HuH-7 (cell line): ENCODE measurements around the gene SLC48A1.
A peak's percentile ranks its signal among the peaks of the same experiment; 100 is the strongest.

ENCODE experiments used
- DNase-seq: peaks from one replicate; pipeline ENCODE4 v3.0.0; 2011; ENCODE audit warnings: low spot score

The SLC48A1 gene

GRCh38 chr12:47758834-47759690, 14.0 kb upstream of the SLC48A1 start, which contains the start of gene RAPGEF3:
Gene RAPGEF3, minus strand, starts transcription at chr12:47758880. Its CDS starts 324 bp downstream, at chr12:47758556.
- DNase-seq: peak; percentile 93

GRCh38 chr12:47762850-47763465, 10.1 kb upstream of the SLC48A1 start:
- no peak for DNase-seq

- no peak for DNase-seq
These were observed 9.3 kb upstream of the SLC48A1 start for GRCh38 chr12:47763481-47764346.

GRCh38 chr12:47766502-47767215, 6.4 kb upstream of the SLC48A1 start:
- DNase-seq: no peak

DNA sequence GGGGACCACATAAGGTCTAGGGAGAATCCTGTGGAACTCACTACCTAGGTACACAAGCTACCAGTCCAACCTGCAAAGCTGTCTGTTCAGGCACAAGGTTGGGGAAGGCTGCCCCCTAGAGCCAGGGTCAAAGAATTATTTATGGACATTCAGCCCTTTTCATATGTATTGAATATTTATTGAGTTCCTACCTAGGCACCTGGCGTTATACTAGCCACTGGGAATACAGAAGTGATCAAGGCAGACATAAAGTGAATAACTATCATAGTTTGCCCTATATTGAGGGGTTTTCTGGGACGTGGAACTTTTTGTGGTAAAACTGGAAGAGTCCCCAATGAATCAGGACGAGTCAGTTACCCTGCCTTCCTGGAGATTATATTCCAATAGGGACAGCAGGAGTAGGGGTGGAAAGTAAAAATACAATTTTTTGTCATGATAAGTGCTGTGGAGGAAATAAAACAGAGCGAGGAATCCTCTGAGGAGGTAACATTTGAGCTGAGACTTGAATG, 5.8 kb upstream of the SLC48A1 start:
- DNase-seq: peak; percentile 78

DNA sequence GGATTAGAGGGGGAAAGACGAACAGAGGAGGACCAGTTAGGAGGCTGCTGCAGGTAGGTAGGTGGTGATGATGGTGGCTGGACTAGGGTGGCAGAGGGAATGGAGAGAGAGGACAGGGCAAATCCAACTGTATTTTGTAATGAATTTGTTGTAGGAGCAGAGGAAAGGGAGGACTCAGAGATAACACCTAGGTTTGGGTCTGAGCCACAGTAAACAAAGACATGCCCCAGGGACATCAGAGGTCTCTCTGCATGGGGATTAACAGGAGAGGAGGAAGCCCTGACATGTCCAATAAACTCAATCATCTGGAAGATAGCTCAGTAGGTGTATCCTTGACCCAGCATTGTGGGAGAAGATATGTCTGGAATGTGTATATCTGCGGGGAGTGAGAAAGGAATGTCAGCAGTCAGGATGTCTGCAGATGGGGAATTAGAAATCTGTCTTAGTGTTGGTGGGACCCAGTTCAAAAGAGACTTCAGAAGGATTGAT, 4.7 kb upstream of the SLC48A1 start:
- DNase-seq: peak; percentile 56

DNA sequence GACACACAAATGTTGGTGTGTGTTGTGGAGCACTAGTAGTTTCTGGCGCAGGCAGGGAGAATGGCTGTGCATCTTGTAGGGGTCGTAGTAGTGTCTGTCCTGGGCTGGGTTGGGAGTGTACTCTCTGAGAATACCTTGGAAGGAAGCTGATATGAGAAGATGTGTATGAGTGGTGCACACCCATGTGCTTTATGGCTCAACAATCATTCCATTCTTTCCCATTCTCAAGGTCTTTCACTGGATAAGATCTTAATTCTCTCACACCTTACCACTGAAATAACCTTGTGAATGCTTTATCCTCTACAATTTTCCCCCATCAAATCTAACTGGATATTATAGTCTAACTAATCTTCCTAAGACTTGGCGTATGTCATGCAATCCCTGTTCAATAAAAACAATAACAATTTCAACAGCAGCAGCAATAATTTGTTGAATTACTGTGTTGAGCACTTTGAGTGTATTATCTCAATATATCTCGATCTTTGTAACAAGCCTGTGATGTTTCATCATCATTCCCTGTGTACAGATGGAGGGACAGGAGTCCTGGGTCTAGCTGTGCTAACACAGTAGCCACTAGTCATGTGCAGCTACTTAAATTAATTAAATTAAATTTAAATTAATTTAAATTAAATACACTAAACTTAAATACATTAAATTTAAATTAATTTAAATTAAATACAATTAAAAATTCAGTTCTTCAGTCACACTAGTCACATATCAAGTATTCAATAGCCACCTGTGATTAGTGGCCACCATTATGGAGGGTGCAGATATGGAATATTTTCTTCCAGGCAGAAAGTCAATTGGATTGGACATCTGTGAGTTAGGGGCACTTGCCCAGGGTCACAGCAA, 3.6 kb upstream of the SLC48A1 start:
- no peak for DNase-seq

DNA sequence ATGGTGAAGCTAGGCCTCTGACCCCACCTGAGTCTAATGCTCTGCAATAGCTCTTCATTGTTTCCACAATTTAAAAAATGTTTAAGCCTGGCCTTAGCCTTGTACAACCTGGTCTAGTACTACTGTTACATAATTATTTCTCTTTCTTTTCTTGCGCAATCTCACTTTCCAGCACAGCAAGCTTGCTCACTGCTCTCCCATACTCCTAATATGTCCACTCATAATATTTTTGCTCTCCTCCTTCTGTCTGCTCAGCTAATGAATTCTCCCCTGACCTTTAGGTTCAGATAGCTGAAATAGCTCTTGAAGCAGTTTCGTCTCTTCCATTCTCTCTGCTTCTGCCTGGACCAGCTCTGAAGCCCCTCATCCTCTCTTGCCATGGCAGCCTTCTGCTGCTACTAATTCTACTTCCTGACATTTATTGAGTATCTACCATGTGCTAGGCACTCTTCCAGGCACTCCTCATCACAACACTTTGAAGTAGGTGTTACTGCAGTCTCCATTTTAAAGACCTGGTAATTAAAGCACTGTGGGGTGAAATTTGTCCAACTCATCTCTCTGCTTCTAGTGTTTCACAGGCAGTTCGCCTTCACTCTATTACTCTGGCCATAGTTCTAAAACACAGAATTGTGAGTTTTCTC, 2.8 kb upstream of the SLC48A1 start:
- peak; percentile 57 for DNase-seq

DNA sequence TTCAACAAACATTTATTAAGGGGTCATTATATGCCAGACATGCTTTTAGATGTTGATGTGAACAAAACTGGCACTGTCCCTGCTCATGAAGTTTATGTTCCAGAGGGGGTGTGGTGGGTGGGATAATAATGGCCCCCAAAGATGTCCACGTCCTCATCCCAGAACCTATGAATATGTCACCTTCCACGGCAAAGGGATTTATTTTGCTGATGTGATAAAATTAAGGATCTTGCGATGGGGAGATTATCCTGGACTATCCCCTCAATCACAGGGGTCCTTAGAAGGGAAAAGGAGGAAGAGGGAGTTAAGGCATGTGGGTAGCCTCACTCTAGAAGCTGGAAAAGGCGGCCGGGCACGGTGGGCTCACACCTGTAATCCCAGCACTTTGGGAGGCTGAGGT, 1.7 kb upstream of the SLC48A1 start:
- DNase-seq: no peak

GRCh38 chr12:47772094-47772660, 861 bp upstream of the SLC48A1 start:
- no peak for DNase-seq

DNA sequence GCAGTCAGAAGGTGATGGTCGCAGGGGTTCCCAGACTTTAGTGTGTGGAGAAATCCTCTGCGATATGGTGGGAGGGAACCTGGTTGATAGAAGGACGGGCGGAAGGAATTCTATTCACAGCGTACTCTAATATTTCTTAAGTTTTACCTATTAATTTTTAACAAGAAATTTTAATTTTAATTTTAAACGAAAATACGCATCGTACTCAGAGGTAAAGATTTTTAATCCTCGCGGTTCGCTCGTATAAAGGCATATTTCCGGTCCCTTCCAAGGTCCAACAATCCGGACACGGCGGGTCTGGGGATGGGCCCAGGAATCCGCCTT, 338 bp upstream of the SLC48A1 start:
- no peak for DNase-seq

DNA sequence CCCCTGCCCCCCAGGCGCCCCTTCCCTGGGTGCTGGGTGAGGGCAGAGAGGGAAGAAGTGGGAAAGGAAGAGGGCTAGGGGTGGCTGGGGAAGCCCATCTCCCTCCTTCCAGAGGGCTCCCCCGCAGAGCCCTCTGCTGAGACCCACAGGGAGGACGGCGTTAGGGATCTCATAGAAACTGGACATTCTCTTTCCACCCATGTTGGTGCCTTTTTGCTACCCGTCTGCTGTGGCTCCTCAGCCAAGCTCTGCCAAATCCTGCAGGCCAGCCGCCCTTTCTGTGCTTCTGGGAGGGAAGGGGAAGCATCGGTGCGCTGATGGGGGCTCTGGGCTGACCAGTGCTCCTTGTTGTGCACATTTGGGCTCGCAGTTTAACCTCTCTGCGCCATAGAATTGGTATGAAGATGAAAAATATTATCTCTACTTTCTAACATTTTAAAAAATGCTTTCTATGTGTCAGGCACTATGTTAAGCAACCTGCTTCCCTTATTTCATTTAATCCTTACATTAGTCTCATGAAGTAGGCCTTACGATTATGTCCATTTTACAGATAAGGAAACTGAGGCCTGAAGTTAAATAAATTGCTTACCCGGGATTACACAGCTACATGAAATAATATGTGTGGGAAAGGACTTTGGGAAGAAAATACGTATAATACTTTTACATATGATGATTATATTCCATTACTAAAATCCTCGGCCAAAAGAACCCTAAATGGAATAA, 981 bp downstream of the SLC48A1 start:
- peak; percentile 48 for DNase-seq

DNA sequence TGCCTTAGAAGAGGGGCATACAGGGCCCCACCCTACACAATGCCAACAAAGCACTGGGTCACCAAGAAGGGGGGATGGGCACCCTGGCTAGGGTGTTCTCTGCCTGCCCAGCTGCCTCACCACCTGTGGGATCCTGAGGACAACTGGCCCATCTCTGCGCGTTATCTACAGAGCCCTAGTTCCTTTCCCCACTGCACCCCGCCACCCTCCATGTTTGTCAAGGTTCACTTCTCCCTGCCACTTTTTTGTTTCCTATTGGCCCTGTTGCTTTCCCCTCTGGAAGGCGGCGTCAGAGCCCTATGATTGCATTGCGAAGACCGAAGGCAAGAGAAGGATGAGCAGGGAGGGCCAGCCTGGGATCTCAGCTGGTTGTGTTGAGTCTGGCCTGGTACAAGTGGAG, 1.6 kb downstream of the SLC48A1 start:
- DNase-seq: no peak

DNA sequence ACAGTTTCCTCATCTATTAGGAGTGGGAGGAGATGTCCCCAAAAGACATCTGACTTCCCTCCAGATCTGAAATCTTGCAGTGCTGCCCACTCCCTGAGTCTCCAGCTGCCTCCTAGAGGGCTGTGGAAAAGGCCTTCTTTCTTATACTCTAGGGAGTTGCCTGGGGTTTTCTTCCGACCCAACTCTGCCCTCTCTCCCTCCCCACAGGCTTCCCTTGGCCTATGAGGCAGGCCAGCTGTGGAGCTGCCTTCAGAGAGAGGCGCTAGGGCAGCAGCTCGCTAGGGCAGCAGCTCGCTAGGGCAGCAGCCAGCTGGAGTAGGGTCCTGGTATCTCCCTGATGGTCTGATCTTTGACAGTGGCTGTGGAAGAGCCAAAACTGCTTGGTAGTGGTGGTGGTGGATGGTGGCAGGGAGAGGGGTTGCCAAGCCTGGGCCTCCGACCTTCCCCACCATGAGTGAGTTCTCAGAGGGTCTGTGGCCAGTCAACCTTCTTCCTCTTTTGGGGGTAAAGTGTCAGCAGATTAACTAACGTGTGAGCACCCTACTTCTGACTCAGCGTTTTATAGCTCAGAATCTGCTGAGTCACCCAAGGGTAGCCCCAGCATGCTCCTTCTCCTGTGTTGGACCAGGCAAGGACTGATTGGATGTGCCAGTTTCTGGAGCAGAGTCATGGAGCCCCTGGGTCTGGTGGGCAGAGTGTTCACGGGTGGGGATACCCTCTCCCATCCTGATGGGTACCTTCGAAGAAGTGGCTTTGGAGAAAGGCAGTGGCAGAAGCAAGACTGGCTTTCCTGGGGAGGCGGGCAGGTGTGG, 2.3 kb downstream of the SLC48A1 start:
- DNase-seq: no peak

- DNase-seq: no peak
These were observed 3.6 kb downstream of the SLC48A1 start for GRCh38 chr12:47776471-47777143.

DNA sequence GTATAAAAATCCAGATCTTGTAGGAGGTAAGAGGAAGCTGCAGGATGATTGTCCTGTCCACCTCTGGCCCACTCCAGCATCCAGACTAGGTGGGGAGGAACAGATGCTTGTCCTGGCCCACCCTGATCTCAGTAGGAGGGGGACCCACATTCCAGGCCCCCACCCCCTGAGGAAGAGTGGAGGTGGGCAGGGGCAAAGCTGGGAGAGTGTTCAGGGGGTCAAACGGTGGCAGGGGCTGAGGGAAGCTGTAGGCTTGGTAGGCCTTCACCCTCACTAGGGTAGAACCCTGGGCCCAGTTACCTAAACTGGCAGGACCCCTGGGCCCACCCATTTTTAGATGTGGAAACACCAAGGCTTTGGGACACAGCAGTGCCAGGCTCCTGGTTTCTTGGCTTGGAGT, 4.1 kb downstream of the SLC48A1 start:
- no peak for DNase-seq

DNA sequence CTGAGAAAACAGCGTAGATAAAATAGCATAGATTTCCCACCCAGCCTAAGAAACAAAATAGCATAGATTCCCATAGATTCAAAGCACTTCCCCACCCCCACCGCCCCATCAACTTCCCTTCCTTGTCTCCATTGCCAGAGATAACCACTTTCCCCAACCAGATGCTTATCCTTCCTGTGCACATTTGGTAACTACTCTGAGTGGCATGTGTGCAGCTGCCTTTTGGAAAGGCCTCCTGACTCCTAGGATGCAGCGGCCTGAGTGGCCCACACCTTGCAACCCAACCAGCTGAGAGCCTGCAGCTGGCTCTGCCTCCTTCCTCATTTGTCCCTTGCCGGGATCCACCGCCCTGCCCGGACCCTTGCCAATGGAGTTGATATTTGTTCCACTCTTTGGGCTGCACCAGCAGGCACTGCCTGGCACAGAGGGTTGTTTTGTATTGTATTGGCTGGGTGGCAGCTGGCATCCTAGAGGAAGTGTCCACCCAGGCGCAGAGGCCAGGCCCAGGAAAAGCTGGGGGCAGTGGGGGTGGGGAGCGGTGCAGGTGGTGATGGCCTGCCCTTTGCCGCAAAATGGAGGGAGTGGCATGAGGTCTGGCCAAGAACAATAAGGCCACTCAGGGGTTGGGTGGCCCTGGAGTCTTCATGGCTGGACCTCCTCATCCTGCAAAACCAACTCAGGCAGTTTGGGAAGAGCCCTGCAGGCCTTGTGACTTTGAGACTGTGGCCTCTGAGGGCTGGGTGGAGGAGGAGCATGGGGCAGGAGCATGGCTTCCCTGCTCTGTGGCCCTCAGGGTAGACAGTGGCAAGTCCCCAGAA, 4.9 kb downstream of the SLC48A1 start:
- DNase-seq: no peak
